GM12874 (cell line): Measurements from ENCODE around the gene ALDH7A1.

Experiments
- TF ChIP-seq, protein P1 (sequence below): IDR thresholded peaks from 2 replicates; pipeline ENCODE4 v1.5.1; 2011; ENCODE audit warnings: low read depth, mild to moderate bottlenecking, control low read depth, low read length, moderate library complexity; ENCODE audit not compliant: insufficient read depth

Gene ALDH7A1

DNA sequence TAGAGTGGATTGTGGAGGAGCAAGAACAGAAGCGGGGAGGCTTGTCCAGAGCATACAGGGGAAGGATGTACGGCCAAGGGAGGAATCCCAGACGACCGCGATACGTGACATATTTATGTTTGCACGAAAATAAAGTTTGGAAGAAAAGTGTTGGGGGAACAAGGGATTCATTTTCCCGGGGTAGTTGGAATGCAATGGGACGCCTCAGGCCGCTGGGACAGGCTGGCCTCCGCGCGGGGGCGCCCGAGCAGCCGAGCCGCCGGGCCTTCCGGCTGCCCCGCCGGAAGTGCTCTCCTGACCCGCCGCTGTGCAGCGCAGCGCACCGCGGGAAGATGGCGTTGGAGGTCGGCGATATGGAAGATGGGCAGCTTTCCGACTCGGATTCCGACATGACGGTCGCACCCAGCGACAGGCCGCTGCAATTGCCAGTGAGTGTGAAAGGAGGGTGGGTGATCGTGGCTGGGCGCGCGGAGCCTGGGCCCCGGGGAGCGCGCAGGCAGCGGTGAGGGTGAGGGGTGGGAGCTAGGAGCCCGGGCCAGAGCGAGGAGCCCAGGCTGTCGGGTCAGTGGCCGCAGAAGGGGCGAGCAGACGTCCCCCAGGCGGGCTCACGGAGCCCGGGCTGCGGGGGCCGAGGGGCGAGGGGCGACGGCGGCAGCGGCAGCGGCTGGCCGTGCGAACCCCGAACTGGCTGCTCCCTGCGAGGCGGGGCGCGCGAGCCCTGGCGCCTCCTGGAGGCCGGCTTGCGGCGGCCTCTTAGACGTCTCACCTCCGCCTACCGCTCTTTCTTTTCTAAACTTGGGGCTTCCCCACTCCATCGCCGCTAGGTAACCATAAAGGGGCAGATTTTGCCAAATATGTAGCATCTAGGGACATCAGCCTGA, 5.9 kb upstream of the ALDH7A1 start, which contains the start of gene PHAX:
Gene PHAX, plus strand, starts transcription at position 317 of the 881 bp plus-strand sequence. Its CDS starts 16 bp downstream, at position 333.
- TF ChIP-seq, protein P1, sequence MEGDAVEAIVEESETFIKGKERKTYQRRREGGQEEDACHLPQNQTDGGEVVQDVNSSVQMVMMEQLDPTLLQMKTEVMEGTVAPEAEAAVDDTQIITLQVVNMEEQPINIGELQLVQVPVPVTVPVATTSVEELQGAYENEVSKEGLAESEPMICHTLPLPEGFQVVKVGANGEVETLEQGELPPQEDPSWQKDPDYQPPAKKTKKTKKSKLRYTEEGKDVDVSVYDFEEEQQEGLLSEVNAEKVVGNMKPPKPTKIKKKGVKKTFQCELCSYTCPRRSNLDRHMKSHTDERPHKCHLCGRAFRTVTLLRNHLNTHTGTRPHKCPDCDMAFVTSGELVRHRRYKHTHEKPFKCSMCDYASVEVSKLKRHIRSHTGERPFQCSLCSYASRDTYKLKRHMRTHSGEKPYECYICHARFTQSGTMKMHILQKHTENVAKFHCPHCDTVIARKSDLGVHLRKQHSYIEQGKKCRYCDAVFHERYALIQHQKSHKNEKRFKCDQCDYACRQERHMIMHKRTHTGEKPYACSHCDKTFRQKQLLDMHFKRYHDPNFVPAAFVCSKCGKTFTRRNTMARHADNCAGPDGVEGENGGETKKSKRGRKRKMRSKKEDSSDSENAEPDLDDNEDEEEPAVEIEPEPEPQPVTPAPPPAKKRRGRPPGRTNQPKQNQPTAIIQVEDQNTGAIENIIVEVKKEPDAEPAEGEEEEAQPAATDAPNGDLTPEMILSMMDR = peak; percentile 92

DNA sequence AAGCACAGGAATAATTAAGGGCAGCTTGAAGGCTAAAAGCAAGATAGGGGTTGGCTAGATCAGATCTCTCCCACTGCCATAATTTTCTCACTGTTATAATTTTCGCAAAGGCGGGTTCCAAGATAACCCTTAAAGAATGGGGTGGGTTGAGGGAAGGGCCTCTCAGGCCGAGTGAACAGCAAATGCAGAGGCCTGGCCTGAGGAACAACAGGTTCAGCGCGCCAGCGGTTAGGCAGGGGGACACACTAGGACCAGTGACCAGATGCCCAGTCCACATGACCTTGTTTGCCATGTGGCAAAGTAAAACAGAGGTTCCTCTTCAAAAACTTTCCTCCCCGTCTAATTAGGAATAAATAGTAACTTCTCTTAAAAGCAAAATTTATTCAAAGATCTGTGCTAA, 4.5 kb upstream of the ALDH7A1 start:
- TF ChIP-seq, protein P1 = no peak

DNA sequence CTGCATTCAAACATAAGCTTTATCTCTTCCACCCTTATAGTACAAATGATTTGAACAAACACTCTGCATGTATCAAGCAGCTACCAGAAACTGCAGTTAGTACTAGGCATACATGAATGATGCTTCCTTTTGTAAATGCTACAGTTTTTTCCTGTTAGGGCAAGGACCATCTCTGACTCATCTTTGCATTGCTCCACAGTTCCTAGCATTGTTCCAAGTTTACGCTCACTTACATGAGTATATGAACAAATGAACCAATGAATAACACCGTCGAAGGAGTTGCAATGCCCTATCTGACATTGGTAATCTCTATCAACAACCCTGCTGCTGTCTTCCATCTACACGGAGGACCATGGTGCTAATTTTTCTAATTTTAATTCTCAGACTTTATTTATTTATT, 2.1 kb upstream of the ALDH7A1 start:
- TF ChIP-seq, protein P1 = no peak

DNA sequence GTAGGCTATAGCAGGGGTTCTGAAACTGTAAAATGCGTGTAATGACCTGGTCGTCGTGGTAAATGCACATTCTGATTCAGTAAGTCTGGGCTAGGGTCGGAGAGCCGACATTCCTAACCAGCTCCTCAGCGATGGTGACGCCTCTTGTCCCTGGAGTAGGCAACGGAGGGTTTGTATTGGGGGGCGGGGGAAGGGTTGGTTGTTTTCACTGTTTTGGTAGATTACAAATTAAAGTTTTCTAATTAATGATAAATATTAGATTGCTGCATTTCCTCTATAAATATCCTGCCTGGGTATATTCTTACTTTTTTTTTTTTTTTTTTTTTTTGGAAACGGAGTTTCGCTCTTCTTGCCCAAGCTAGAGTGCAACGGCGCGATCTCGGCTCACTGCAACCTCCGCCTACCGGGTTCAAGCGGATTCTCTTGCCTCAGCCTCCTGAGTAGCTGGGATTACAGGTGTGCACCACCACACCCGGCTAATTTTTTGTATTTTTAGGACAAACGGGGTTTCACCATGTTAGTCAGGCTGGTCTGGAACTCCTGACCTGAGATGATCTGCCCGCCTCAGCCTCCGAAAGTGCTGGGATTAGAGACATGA, 566 bp upstream of the ALDH7A1 start:
- TF ChIP-seq, protein P1 = no peak

DNA sequence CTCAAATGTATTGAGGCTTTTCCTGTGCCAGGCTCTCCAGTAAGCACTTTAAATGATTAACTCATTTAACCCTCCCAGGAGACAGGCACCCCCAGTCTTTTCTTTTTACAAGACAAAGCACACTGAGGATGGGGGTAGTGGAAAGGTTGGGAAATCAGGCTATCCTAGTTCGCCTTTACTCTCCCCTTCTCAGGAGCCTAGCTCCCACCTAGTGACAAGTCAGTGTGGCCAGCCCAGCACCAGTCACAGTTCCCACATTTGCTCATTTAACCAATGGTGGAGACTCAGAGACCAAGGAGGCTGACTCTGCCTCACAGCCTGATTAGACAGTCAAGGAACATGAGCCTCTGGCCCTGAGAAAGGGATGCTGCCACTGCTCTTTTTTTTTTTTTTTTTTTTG, 3.5 kb downstream of the ALDH7A1 start:
- TF ChIP-seq, protein P1 = no peak

DNA sequence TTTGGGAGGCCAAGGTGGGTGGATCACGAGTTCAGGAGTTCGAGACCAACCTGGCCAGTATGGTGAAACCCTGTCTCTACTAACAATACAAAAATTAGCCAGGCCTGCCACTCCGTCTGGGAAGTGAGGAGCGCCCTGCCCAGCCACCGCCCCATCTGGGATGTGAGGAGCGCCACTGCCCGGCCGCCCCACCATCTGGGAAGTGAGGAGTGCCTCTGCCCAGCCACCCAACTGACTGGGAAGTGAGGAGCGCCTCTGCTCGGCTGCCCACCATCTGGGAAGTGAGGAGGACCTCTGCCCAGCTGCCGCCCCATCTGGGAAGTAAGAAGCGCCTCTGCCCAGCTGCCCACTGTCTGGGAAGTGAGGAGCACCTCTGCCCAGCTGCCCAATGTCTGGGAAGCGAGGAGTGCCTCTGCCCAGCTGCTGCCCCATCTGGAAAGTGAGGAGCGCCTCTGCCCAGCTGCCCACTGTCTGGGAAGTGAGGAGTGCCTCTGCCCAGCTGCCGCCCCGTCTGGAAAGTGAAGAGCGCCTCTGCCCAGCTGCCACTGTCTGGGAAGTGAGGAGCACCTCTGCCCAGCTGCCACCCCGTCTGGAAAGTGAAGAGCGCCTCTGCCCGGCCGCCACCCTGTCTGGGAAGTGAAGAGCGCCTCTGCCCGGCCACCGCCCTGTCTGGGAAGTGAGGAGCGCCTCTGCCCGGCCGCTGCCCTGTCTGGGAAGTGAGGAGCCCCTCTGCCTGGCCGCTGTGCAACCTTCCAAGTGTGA, 5.3 kb downstream of the ALDH7A1 start:
- TF ChIP-seq, protein P1 = no peak
